GM19043 (cell line): ENCODE data around the gene ABCC8.

Experiments used
- ATAC-seq: cut with Tn5 transposase; IDR thresholded peaks from one replicate; pipeline ENCODE4 v1.9.1; 2021; ENCODE audit warnings: low read depth; ENCODE audit not compliant: unreplicated experiment

Gene ABCC8

DNA sequence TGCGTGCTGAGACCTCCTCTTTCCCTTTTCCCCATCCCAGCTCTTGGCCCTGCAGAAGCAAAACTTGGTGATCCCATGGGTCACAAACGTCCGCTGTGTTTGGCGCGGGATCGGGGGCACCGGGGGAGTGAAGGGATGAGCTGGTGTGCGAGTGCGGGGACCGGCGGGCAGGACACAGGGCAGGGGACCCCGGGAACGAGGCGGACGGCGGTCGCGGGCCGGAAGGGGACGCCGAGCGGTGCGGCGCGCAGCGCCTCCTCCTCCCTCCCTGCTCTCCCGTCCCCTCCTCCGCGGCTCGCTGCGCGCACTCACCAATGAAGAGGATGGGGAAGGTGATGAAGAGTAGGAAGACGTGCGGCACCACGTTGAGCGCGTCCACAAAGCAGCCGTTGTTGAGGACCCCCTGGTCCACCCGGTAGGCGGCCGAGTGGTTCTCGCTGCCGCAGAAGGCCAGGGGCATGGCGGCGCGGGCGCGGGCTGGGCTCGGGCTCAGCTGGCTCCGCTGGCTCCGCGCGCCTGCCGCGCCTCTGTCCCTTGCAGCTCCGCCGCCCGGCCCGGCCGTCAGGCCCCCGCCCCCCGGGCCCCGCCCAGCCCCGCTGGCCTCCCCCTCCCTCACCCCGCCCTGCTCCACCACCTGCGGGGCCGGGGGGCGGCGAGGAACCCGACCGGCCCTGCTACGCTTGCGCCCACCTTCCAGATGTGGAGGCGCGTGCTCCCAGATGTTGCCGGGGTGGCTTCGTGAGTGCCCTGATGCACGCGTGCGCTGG, at the start of gene ABCC8:
ABCC8 (minus strand) TSS at position 529 of the 767 bp plus-strand sequence; CDS start at position 460, 69 bp downstream.
- ATAC-seq: no peak

DNA sequence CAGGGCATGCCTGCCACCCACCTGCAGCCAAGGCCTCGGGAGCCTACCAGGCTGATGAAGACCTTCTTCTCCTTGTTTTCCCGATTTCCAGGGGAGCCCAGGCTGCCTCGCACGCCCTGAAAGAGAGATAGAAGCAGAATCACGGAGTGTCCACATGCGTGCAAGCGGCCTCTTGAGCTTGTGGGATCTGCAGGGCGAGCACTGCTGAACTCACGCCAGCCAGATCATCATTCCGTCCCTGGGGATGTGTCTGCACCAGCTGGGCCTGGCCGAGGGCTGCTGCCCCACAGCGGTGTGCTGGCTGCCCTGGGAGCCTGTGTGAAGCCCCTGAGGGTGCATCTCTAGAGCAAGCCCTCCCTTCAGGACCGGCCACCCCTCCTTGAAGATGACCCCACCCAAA, 49.7 kb upstream of the ABCC8 start:
- ATAC-seq: no peak

DNA sequence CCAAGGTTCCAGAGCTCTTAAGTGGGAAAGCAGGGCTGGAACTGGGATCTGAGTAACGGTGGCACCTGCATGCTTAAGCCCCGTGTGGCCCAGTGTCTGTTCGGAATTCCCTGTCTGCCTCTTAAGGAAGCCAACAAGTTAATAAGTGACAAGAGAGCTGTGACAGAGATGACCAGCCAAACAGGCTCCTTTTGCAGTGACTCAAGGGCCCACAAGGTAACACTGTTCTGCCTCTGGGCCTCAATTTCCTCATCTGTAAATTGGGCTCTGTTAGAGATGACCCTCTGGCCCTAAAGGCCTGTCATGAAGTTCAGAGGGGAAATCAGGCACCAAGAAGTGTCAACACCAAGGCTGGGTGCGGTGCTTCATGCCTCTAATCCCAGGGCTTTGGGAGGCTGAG, 48.9 kb upstream of the ABCC8 start:
- no peak for ATAC-seq

DNA sequence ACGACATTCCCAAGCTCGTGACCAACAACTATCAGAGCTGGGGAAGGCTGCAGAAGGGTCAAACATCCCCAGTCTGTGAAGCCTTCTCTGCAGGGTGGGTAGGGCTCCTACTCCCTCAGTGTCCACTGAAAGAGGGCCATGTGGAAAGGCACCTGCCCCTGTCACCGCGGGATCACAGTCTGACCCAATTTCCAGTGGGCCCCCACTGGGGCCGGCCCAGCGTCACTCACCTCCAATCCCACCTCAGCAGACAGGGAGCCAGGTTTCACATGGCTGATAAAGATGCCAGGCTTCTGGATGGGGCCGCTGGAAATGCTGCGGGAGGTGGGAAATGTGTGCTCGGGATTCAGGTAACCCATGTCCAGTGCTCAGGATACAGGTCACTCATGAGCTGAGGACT, 47.6 kb upstream of the ABCC8 start:
- ATAC-seq: no peak

DNA sequence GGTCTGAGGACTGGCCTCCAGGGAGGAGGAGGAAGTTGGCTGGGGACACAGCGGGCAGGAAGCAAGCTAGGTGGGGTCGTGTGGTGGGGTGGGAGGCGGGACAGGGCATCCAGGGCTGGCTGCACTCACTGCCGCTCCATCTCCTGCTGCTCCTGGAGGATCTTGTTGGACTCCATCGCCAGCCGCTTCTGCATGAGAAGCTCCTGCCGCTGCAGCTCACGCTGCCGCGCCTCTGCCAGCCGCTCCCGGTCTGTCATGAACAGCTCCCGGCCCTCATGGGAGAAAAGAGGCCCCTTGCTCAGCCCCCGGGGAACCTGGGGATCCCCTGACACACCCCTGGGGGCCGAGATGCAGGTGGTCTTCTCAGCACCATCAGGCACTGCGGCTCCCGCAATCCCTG, 46.0 kb upstream of the ABCC8 start:
- no peak for ATAC-seq

DNA sequence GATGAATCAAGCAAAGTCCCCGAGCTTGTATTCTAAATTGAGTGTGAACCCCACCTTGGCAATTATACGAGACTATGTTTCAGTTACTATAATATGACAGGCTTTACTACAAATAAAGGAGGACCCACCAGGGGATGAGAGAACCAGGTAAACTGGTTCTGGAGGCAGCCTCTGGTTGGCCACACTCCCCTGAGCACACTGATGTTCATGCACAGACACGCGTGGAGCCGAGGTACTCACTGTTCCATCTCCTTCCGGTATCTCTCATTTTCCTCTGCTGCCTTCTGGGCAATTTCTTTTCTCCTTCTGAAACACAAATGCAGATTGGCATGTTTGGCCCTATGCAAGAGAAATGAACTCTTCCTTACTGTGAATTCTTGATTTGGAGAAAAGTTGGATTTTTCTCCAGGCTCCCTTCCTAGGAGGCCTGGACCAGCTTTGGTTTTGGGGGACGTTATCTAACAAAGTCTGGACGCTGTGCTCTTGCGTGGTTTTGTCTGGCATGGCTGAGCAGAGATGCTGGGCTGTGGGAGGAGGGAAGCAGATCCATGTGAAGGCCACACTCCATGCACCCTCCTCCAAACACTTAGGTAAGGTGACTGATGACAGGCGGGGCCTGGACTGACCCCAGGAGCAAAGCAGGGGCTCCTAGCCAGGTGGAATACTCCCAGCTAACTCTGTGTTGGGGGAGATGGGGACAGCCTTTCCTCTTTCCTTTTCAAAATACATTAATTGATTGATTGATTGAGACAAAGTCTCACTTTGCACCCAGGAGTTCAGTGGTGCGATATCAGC, 44.7 kb upstream of the ABCC8 start:
- no peak for ATAC-seq

DNA sequence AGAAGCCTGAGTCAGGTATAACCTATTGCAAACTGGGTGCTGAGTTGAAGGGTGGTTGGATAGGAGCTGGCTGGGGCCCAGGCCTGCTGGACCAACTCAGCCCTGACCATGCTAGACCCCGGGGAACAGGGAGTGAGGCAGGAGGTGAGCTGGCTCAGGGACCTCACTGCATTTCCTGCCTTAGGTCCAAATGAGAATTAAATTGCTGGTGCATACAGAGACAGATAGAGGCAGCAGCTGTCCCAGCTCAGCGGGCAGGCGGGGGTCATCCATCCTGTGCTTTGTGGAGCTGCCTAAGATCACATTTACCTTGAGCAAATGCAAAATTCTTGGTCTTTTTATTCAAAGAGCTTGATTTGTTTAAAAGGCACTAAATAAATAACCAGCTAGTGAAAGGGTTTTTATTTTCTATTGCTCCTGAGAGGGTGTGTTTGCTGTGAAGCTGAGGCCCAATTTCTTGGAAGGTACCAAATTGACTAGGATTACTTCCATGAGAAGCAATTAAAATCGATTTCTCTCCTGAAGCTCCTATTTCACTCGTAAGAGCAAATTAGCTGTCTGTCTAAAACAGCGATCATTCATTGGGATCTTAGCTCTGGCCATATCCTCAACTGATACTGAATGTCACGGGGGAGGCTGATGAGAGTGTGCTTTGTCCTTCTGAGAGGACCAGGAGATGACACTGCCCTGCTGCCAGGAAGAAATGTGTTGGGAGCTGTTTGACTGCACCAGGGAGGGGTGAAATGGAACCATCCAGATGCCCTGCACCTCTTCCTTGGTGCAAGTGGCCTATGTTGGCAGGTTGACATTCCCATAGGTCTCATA, 42.6 kb upstream of the ABCC8 start:
- ATAC-seq: no peak

DNA sequence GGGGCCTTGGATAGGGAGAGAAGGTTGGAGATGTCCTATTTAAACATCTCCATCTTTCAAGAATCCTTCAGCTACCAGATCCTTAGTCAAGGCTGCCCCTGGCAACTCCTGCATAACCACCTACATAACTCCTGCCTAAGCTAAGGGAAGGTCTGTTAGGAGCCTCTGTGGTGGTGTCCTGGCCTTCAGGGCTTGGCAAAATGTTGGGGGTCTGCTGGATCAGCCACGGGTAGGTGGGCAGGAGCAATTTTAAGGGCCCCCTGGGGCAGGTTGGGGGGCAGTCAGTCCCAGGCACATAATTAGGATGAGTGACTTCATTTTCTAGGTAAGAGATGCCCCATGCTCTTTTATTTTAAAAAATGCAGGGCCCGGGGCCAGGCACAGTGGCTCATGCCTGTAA, 41.7 kb upstream of the ABCC8 start:
- ATAC-seq: no peak

DNA sequence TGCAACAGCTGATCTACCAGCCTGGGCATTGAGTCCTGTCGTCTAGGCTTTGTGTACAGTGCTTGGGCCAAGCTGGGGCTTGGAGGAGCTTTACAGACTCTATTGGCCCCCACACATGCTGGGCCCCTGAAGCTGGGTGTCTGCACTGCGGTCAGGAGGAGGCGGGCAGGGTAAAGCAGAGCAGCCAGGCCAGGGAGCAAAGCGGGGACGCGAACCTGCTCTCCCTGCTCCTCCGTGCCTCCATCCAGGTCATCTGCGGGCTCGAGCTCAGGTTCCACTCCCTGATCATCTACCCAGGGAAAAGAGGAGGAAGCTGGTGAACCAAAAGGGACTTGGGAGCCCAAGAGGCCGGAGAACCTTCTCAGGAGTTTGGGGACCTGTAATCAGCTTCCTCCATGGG, 40.5 kb upstream of the ABCC8 start:
- ATAC-seq: no peak

DNA sequence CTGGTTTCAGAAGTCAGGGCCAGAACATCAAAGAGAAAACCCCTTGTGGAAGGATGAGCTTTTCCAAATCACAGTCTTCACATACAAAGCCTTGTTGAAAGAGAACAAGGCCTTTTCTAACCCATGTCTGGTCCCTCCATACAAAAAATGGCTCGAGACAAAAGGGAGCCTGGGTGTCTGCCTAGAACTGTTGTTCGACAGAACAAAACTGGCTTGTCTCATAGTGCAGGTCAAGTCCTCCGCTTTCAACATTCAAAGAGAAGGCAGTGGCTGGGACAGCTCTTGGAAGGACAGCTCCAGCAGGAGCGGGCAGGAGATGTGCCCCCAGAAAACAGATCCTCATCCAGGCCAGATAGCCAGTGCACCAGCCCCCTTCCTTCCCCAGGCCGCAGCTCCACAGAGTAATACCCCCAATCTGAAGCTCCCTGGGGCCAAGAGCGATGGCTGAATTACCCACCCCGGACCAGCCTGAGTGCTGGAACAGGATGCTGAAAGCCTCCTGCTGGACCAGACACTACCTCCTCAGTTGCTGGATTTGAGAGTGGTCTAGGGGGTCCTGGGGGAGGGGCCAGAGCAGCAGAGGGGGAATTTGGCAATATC, 40.0 kb upstream of the ABCC8 start:
- no peak for ATAC-seq

DNA sequence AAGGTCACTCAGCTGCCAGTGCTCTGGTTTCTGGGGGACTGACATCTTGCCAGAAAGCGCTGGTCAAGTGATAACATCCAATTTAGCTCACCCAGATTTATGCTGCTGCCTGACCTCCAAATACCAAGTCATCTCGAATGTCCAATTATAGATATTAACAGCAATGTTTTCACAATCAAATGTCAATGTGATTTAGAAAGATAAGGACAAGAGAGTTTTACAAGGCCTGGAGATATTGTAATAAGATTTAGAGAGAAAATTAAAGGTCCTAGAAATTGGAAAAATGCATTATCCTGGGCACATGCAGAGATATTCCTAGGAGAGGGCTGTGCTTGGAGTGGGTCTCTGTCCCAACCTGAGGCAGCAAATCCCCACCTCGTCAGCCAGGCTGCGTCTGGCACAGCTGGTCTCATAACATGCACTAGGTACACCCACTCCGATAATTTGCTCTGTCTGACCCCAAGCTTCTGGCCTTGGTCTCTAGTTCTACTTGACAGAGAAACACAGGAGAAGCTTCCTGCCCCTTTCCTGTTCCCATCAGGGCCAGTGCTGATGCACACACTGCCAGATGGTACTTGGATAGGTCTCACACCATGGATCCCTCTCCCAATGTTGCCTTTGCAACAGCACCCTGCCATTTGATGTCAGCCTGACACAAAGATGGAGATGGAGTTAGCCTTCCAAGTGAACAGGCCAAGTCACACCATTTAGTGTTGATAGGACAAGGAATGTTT, 39.0 kb upstream of the ABCC8 start:
- no peak for ATAC-seq

DNA sequence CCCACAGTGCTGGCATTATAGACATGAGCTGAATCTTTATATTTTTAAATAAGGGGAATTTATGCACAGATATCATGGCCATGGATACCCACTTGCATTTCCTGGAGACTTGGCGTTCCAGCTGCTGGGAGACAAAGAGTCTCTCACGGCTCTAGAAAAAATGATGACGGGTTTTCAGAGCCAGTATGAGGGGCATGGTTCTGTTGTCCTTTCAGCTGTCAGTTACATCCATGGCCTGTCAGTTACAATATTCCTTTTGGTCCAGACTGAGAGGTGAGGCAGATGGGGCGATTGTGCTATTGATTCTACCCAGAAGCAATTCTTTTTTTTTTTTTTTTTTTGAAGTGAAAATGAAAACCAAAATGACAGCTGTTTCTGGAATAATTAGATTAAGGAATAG, 37.8 kb upstream of the ABCC8 start:
- no peak for ATAC-seq

DNA sequence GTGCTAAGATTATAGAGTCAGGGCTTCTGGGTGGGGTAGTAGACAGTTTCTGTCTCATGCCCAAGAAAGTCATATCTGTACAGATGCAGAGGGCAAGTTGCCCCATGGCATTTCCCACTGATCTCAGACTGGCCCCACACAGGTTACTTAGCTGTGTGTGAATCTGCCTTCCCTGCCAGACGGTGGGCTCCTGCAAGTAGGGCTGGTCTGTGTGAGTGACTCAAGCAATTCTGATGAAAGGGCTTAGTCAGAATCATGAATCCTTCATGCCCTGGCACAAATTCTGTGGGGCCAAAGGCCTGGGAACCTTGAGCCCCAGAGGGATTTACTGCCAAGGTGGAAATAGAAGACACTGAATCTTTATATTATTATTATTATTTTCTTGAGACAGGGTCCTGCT, 37.2 kb upstream of the ABCC8 start:
- no peak for ATAC-seq

DNA sequence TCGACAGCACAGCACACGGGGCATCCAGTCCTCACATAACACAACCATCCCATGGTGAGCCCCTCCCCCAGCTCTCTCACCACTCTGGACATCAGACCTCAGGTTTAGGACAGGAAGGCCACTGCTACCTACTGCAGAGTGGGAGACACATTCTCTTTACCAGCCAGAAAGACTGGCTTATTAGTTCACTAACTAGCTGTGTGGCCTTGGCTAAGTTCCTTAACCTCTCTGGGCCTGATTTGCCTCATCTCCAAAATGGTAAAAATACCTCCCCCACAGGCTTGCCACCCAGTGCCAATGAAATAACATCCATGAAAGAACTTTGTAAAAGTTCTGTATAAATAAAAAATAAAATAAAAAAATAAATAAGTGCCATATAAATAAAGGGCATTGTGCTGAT, 35.5 kb upstream of the ABCC8 start:
- no peak for ATAC-seq

DNA sequence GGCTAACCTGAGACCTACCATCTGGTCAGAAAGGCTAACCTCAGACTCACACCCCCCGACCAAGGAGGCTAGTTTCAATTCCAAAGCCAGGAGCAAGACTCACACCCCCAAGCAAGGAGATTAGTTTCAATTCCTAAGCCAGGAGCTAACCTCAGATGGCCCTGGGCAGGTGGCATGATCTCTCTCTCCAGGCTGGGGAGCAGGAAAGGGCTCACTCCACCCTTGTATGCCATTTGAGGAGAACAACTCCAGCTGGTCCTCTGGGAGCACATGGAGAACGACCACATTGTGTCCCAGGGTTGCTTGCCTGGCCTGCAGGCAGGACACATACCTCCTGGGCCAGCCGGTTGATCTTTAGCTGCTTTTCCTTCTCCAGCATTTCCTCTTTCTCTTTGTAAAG, 34.9 kb upstream of the ABCC8 start:
- ATAC-seq: no peak

DNA sequence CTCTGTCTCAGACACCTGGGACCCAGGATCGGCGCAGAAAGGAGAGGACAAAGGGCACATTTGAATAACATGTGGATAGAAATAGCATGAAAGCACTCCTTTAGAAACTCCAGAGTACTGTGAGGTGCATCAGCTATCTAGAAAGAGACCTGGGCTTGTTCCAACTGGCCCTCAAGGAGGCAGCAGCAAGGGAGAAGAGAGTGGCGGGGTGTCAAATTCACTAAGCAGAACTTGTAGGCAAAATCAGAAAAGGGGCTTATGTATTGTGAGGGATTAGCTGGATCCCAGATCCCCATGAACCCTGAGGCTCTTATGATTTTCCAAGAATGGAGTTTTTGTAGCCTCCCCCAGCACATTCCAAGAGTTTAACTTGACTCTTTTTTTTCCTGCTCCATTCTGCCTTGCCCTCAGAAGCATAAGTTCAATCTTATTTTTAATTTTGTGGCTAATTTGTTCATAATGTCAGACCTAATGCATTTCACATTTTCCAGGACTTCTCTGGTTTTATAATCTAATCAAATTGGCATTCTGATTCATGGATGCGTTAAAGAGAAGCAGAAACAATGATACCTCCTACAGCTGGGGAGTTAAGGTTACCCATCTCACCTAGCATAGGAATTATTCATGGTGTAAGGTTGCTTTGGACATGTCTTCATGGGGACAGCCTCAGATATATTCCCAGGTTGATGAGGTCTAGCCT, 34.0 kb upstream of the ABCC8 start:
- ATAC-seq: no peak

DNA sequence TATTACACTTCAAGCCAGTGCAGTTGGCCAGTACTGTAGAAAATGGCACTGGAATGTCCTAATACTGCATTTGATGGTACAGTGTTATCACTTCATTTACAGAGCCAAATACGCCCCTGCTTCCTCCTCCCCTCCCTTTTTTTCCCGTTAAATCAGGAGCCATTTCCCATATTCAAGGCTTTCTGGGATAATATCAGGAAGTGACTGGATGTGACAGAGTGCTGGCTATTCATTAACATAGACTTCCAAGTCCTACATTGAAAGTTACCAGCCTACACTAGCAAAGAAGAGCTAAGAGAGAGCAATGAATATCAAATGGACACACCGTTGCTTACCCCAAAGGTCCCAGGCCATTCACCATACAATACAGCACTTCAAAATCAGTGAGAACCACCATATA, 32.1 kb upstream of the ABCC8 start:
- no peak for ATAC-seq

DNA sequence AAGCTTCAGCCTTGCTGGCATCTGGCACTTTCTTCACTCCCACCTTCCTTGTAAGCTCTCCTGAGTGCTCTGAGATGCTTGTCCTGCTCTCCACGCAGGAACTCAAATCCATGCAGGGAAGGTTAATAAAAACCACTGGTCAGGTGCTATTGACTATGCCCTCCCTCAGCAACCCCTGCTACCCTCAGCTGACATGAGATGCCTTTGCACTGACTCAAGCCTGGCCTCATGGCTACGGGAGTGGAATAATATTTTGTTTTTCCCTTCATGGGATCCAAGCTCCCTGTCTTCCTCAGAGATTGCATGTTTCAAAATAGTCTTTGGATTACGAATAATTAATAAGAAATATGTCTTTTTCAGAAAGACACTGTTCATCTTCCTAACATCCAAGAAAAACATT, 31.7 kb upstream of the ABCC8 start:
- ATAC-seq: no peak

DNA sequence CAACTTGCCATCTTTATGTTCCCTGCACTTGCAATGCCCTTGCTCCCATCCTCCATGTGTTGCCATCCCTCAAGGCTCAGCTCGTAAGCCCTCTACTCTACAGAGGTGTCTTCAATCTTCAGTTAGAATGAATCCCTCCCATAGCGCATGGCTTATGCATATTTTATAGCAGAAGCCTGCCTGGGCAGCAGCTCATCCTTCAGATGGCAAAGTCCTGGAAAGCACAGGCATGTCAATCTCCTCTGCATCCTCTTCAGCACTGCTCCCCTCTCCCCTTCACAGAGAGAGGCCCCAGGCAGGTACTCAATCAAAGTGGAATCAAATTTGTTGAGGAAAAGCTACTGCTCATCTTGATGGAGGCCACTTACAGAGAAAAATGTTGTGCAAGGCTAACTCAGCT, 31.1 kb upstream of the ABCC8 start:
- ATAC-seq: no peak

DNA sequence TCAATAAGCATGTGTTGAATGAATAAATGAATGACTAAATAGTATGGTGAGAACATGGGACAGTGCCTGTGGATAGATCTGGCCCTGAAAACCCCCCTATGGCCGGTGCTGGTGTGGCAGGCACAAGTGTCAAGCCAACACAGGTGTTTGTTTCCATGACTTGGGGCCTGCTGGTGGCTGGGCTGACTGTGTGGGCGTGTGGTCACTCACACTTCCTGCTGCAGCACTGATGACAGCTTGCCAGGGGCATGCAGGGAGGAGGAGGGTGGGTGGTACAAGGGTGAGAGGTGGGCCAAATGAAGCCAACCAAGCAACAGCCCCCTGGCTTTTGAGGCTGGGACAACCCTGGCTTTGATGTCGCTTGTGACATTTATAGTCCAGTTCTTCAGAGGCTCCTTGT, 30.3 kb upstream of the ABCC8 start:
- ATAC-seq: no peak
